Activated T-helper 1 cell treated with Interleukin-2 at 50 U/mL for 16 hours (primary cell): ENCODE data around the gene KCNQ2.
A peak's percentile ranks its signal among the peaks of the same experiment; 100 is the strongest.

Experiments used
- DNase-seq: peaks from one replicate; pipeline ENCODE4 v3.0.0-alpha.2; 2020; ENCODE audit warnings: low read depth

Gene KCNQ2

GRCh38 chr20:63434599-63435378 lies 37.7 kb downstream of the KCNQ2 start:
- DNase-seq = peak; percentile 50

GRCh38 chr20:63433756-63434531 lies 38.5 kb downstream of the KCNQ2 start:
- DNase-seq = no peak

- DNase-seq = no peak
Measured at GRCh38 chr20:63433351-63433750, 39.1 kb downstream of the KCNQ2 start.

GRCh38 chr20:63432577-63433325 lies 39.7 kb downstream of the KCNQ2 start:
- DNase-seq = no peak

GRCh38 chr20:63431944-63432343 lies 40.5 kb downstream of the KCNQ2 start:
- no peak for DNase-seq

- no peak for DNase-seq
Measured at GRCh38 chr20:63430891-63431290, 41.6 kb downstream of the KCNQ2 start.

- no peak for DNase-seq
Measured at GRCh38 chr20:63429992-63430391, 42.5 kb downstream of the KCNQ2 start.

GRCh38 chr20:63428906-63429575 lies 43.4 kb downstream of the KCNQ2 start:
- DNase-seq = no peak

- no peak for DNase-seq
Measured at GRCh38 chr20:63427724-63428330, 44.6 kb downstream of the KCNQ2 start.

GRCh38 chr20:63427206-63427605 lies 45.2 kb downstream of the KCNQ2 start:
- no peak for DNase-seq

GRCh38 chr20:63425846-63426485 lies 46.5 kb downstream of the KCNQ2 start:
- DNase-seq = no peak

- DNase-seq = no peak
Measured at GRCh38 chr20:63424613-63425012, 47.8 kb downstream of the KCNQ2 start.

GRCh38 chr20:63423751-63424150 lies 48.7 kb downstream of the KCNQ2 start:
- no peak for DNase-seq

- DNase-seq = no peak
Measured at GRCh38 chr20:63422653-63423052, 49.8 kb downstream of the KCNQ2 start.

GRCh38 chr20:63421913-63422312 lies 50.5 kb downstream of the KCNQ2 start:
- DNase-seq = no peak

GRCh38 chr20:63421094-63421692 lies 51.3 kb downstream of the KCNQ2 start:
- no peak for DNase-seq

- no peak for DNase-seq
Measured at GRCh38 chr20:63420359-63421093, 51.9 kb downstream of the KCNQ2 start.

GRCh38 chr20:63419299-63419698 lies 53.2 kb downstream of the KCNQ2 start:
- no peak for DNase-seq

GRCh38 chr20:63418617-63419016 lies 53.8 kb downstream of the KCNQ2 start:
- DNase-seq = no peak

- no peak for DNase-seq
Measured at GRCh38 chr20:63417738-63418120, 54.7 kb downstream of the KCNQ2 start.
